Gastrocnemius medialis (tissue), 4 donors: ENCODE data around the gene MAML3.

ENCODE experiments used
- CTCF ChIP-seq, 5 experiments: fragments of 450-650 bp in 3 of 5; fragments of 200-600 bp in 2 of 5; sonication (generic) in 2 of 5; IDR thresholded peaks in 4 of 5; conservative IDR thresholded peaks in 1 of 5; 1 replicate in 4 of 5; 2 replicates in 1 of 5; pipeline ENCODE4 v1.5.1; 2016 to 2019; ENCODE audit warnings: antibody characterized with exemption in 5 of 5, mild to moderate bottlenecking in 3 of 5, moderate library complexity in 3 of 5
- POLR2A ChIP-seq, 2 donors: fragments of 450-650 bp; IDR thresholded peaks; one replicate each; pipeline ENCODE4 v1.6.1; 2017; ENCODE audit warnings: antibody characterized with exemption in 2 of 2, mild to moderate bottlenecking in 2 of 2, moderate library complexity in 2 of 2

- TF ChIP-seq POLR2A (IDR thresholded peaks at IDR 0.05) (no peak), CTCF (IDR thresholded peaks at IDR 0.05 in 4 of 5, conservative IDR thresholded peaks at IDR 0.05 in 1 of 5) (no peak)
Measured at GRCh38 chr4:140028676-140029517, 125.1 kb downstream of the MAML3 start.
